K562 treated with DMSO at 1 percent for 24 hours (cell line): ENCODE measurements around the gene VAX1. TPM values are rescaled to one million over a fixed set of nuclear protein-coding genes. Genes with fewer than 3 reads are reported as not detected.

Experiments
- total RNA-seq: library from RNA; unstranded; fragments of 300-600 nt; gene quantifications from 2 replicates; pipeline ENCODE4 v1.2.3, GENCODE V29; 2022; ENCODE audit warnings: low read depth; ENCODE audit not compliant: insufficient read depth

VAX1 gene, protein sequence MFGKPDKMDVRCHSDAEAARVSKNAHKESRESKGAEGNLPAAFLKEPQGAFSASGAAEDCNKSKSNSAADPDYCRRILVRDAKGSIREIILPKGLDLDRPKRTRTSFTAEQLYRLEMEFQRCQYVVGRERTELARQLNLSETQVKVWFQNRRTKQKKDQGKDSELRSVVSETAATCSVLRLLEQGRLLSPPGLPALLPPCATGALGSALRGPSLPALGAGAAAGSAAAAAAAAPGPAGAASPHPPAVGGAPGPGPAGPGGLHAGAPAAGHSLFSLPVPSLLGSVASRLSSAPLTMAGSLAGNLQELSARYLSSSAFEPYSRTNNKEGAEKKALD
- total RNA-seq, result not detected in 2 replicates

DNA sequence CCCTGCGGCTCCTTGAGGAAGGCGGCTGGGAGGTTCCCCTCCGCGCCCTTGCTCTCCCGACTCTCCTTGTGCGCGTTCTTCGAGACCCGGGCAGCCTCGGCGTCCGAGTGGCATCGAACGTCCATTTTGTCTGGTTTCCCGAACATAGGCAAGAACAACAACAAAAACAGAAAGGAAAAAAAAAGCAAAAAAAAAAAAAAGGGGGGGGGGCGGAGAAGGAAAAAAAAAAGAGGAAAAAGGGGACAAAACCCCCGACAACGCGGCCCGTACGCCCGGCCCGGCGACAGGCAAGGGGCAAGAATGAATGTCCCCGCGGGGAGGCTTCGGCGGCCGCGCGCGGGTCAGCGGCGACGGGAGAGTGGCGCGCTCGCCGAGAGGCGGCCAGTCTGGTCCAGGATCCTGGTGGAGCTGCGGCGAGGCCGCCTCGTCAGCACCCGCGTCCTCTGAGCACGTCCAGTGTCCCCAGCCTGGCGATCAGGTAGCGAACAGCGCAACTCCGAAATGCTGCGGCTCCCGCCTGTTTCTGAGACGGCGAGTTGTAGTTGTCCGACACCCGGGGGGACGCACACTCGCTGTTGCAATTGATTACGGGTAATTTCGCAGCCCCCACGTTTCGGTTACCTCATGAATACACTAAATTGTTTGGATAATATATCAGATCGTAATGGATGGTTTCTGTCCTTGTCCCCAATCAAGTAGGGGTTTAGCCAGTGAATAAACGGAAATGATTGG lies at the start of gene VAX1:
TSS of gene VAX1 (minus strand) at position 360 of the 732 bp plus-strand sequence. CDS start at position 146, 214 bp downstream.

Other genes starting within 250 kb of the VAX1 start
- 9.6 and 10.3 TPM in 2 replicates for gene SHTN1, start 133.1 kb downstream of the VAX1 start, total RNA-seq
- not detected in 2 replicates for gene KCNK18, start 59.2 kb upstream of the VAX1 start, total RNA-seq
- 0.20 TPM in 1 of 2 replicates, not detected in the other for gene SLC18A2, start 102.8 kb upstream of the VAX1 start, total RNA-seq
- 5.5 and 8.8 TPM in 2 replicates for gene PDZD8, start 237.2 kb upstream of the VAX1 start, total RNA-seq